ENCODE measurements around the gene LCE1B.

GRCh38 chr1:152823294-152823693, 11.5 kb downstream of the LCE1B start:
- TF ChIP-seq, protein P1, sequence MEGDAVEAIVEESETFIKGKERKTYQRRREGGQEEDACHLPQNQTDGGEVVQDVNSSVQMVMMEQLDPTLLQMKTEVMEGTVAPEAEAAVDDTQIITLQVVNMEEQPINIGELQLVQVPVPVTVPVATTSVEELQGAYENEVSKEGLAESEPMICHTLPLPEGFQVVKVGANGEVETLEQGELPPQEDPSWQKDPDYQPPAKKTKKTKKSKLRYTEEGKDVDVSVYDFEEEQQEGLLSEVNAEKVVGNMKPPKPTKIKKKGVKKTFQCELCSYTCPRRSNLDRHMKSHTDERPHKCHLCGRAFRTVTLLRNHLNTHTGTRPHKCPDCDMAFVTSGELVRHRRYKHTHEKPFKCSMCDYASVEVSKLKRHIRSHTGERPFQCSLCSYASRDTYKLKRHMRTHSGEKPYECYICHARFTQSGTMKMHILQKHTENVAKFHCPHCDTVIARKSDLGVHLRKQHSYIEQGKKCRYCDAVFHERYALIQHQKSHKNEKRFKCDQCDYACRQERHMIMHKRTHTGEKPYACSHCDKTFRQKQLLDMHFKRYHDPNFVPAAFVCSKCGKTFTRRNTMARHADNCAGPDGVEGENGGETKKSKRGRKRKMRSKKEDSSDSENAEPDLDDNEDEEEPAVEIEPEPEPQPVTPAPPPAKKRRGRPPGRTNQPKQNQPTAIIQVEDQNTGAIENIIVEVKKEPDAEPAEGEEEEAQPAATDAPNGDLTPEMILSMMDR (IDR thresholded peaks at IDR 0.05; ENCODE audit: low read depth, low read length, poor library complexity, severe bottlenecking): no peak
- no peak for TF ChIP-seq EZH2phosphoT487 (IDR thresholded peaks at IDR 0.05; ENCODE audit: borderline replicate concordance, low read length)

Data from DOHH2 (cell line).